ENCODE data around the gene SMOC2. TPM values are rescaled to one million over a fixed set of nuclear protein-coding genes. Genes with fewer than 3 reads are reported as not detected.
A peak's percentile ranks its signal among the peaks of the same experiment; 100 is the strongest.

SMOC2 gene
- total RNA-seq, 1 experiment from 2014 or later = 2.1 TPM

- H2BK120ac ChIP-seq (ENCODE audit: low read depth, low read length, poor library complexity, severe bottlenecking) = no peak overlapping the region
- H2BK15ac ChIP-seq (ENCODE audit: low read depth, low read length) = no peak overlapping the region
- no peaks in the 10 kb centered on the region for H4K20me1 ChIP-seq (ENCODE audit: control insufficient read depth, insufficient read depth, insufficient read length)
- H2AFZ ChIP-seq (ENCODE audit: low read length) = no peak overlapping the region
- no peak overlapping the region for H2BK20ac ChIP-seq (ENCODE audit: low read depth, low read length, poor library complexity, severe bottlenecking)
- no peak for DNase-seq
- H3K23ac ChIP-seq (ENCODE audit: insufficient read length, low read depth, low read length) = no peak overlapping the region
- H4K91ac ChIP-seq (ENCODE audit: insufficient read length, low read depth, low read length) = no peak overlapping the region
- no peak overlapping the region for H3K27ac ChIP-seq (ENCODE audit: insufficient read length, low read depth, low read length)
- no peaks in the 10 kb centered on the region for H3K79me1 ChIP-seq (ENCODE audit: insufficient read depth, low read depth, low read length, poor library complexity, severe bottlenecking)
- peaks cover 3% of the 10 kb centered on the region for H3K23me2 ChIP-seq (ENCODE audit: insufficient read length, low read depth, low read length, poor library complexity, severe bottlenecking)
- no peaks in the 10 kb centered on the region; the same call in 1 of the 2 replicates for H3K27me3 ChIP-seq (ENCODE audit: insufficient read depth, low read length)
- peaks cover 0 to 5% (median 0%) of the 10 kb centered on the region in 3 experiments; a peak in 1 of 7 replicates for H3K36me3 Mint-ChIP-seq (ENCODE audit: insufficient read depth in 1 of 3, low read depth in 3 of 3)
- no peak overlapping the region for H3K18ac ChIP-seq (ENCODE audit: insufficient read length, low read depth, low read length)
- H3K4me1 ChIP-seq (ENCODE audit: insufficient read depth, low read length) = no peaks in the 10 kb centered on the region
- no peak overlapping the region for H3K4ac ChIP-seq (ENCODE audit: low read depth, low read length)
- no peak overlapping the region; a peak in 1 of 7 replicates for H3K27ac Mint-ChIP-seq
- WGBS (ENCODE audit: extremely low coverage, insufficient read length, low lambda C conversion rate) = no CpG with 5 or more reads among the region's 20 CpGs
- peak overlapping the region in 1 of 2 experiments; percentile 40; a peak in 1 of 5 replicates for H3K4me3 Mint-ChIP-seq
- H3K9ac ChIP-seq (ENCODE audit: extremely low read depth, insufficient read length, low read length) = no peak overlapping the region
- peaks cover 15% of the 10 kb centered on the region for H3K27me3 Mint-ChIP-seq (ENCODE audit: low read depth)
- no peak overlapping the region for H3K56ac ChIP-seq (ENCODE audit: insufficient read length, low read depth, low read length)
- no peaks in the 10 kb centered on the region for H3K79me2 ChIP-seq (ENCODE audit: insufficient read depth, low read length)
- H3K9me3 Mint-ChIP-seq = peaks cover 2 to 6% of the 10 kb centered on the region in 2 experiments; a peak in 2 of 5 replicates
- H2AK5ac ChIP-seq (ENCODE audit: insufficient read length, low read length) = no peak overlapping the region
- H3T11ph ChIP-seq (ENCODE audit: low read length) = no peak overlapping the region
- no peak overlapping the region for H2BK5ac ChIP-seq (ENCODE audit: insufficient read length, low read length)
- no peak overlapping the region for H3K4me2 ChIP-seq (ENCODE audit: insufficient read depth, insufficient read length, low read length)
- H3K14ac ChIP-seq (ENCODE audit: insufficient read depth, low read length) = no peak overlapping the region
- no peak overlapping the region for H2BK12ac ChIP-seq (ENCODE audit: insufficient read length, low read depth, low read length)
- H3K4me1 Mint-ChIP-seq = peaks cover 4 to 11% of the 10 kb centered on the region in 2 experiments
- no peaks in the 10 kb centered on the region for H3K9me3 ChIP-seq (ENCODE audit: control insufficient read depth, low read depth, low read length)
- peak overlapping the region; percentile 0 for H4K5ac ChIP-seq (ENCODE audit: insufficient read length, low read depth, low read length)
- H4K8ac ChIP-seq (replicated peaks; ENCODE audit: insufficient read length, low read depth, low read length) = no peak overlapping the region
- no peak for TF ChIP-seq CTCF (conservative IDR thresholded peaks at IDR 0.05)
These were observed 117.7 kb downstream of the SMOC2 start for GRCh38 chr6:168558686-168559085.
